OCI-LY3 (cell line): ENCODE results near the gene LIG1.

Source experiments
- H2AFZ ChIP-seq: fragments of 200-600, 300-600 bp; shearing (Covaris generic); 2 replicates; pipeline ENCODE4 v1.6.0; 2014; ENCODE audit warnings: antibody characterized with exemption, low read depth, low read length
- H3K27ac ChIP-seq: fragments of 200-600, 300-600 bp; sonication (generic); 2 replicates; pipeline ENCODE4 v1.5.1; 2014; ENCODE audit warnings: mild to moderate bottlenecking, low read length, moderate library complexity, mixed read lengths
- H3K27me3 ChIP-seq: fragments of 200-600, 300-600 bp; sonication (generic); 2 replicates; pipeline ENCODE4 v1.6.1; 2014; ENCODE audit warnings: low read depth, low read length, mixed read lengths
- H3K36me3 ChIP-seq: fragments of 200-600, 300-600 bp; sonication (generic); replicated peaks from 2 replicates; pipeline ENCODE3; 2014; ENCODE audit warnings: low read depth, low read length, mixed read lengths
- H3K4me1 ChIP-seq: fragments of 300-600, 200-600 bp; sonication (generic); 2 replicates; pipeline ENCODE4 v1.6.1; 2014; ENCODE audit warnings: low read length, mixed read lengths
- H3K4me2 ChIP-seq: fragments of 200-600, 300-600 bp; sonication (generic); 2 replicates; pipeline ENCODE4 v1.6.1; 2014; ENCODE audit warnings: low read length, mixed read lengths
- H3K4me3 ChIP-seq: fragments of 300-600, 200-600 bp; sonication (generic); 2 replicates; pipeline ENCODE4 v1.5.1; 2014; ENCODE audit warnings: antibody characterized with exemption, mild to moderate bottlenecking, low read length, moderate library complexity
- H3K79me2 ChIP-seq: fragments of 300-600, 200-600 bp; shearing (Covaris generic); 2 replicates; pipeline ENCODE4 v1.6.1; 2014; ENCODE audit warnings: mild to moderate bottlenecking, low read length, mixed read lengths
- H3K9ac ChIP-seq: fragments of 300-600, 200-600 bp; shearing (Covaris generic); 2 replicates; pipeline ENCODE4 v1.6.0; 2014; ENCODE audit warnings: mild to moderate bottlenecking, low read length, moderate library complexity
- H3K9me3 ChIP-seq: fragments of 200-600, 300-600 bp; shearing (Covaris generic); 2 replicates; pipeline ENCODE4 v1.6.1; 2014; ENCODE audit warnings: low read length, mixed read lengths; ENCODE audit not compliant: insufficient read depth
- H4K20me1 ChIP-seq: fragments of 200-600, 300-600 bp; sonication (generic); 2 replicates; pipeline ENCODE4 v1.6.1; 2016; ENCODE audit warnings: low read length, mixed read lengths; ENCODE audit not compliant: insufficient read depth
- CTCF ChIP-seq: fragments of 200-600, 300-600 bp; sonication (generic); IDR thresholded peaks from 2 replicates; pipeline ENCODE4 v1.5.1; 2014; ENCODE audit warnings: antibody characterized with exemption, low read length, low read depth
- EZH2phosphoT487 ChIP-seq: fragments of 200-600 bp; shearing (Covaris generic); IDR thresholded peaks from 2 replicates; pipeline ENCODE4 v1.6.1; 2018; ENCODE audit warnings: antibody characterized with exemption, mixed run types, low read depth

Gene LIG1

DNA sequence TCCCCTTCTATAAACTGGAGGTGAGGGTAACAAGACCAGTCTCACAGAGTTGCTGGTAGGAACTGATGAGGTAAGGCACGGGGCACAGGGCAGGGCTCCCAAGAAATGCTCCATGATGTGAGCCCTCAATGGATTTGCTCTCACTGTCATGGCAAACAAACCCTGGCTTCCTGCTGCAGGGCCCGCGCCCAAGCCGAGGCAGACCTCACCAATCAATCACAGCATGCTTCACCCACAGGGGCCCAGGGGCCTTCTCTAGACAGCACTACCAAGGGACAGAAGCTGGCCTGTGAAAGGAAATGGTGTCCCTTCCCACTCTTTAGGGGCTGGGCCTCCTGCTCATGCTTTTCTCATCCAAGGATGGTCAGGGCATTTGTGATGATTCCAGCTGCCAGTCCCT, 33.6 kb downstream of the LIG1 start:
- no peak overlapping the region for H2AFZ ChIP-seq
- no peak overlapping the region for H3K4me3 ChIP-seq
- no peak overlapping the region for H3K9ac ChIP-seq
- H3K4me1 ChIP-seq: no peaks in the 10 kb centered on the region
- TF ChIP-seq CTCF (no peak), EZH2phosphoT487 (no peak)
- no peak overlapping the region for H3K4me2 ChIP-seq
- no peaks in the 10 kb centered on the region for H3K27me3 ChIP-seq
- no peaks in the 10 kb centered on the region for H3K79me2 ChIP-seq
- no peaks in the 10 kb centered on the region for H4K20me1 ChIP-seq
- H3K9me3 ChIP-seq: no peaks in the 10 kb centered on the region
- H3K36me3 ChIP-seq: peaks cover 18% of the 10 kb centered on the region
- H3K27ac ChIP-seq: no peak overlapping the region

GRCh38 chr19:48135411-48135810, 34.7 kb downstream of the LIG1 start:
- Histone ChIP-seq H3K79me2 (no peaks in the 10 kb centered on the region), H3K4me2 (no peak overlapping the region), H3K27ac (no peak overlapping the region), H3K9me3 (no peaks in the 10 kb centered on the region), H2AFZ (no peak overlapping the region), H3K4me1 (no peaks in the 10 kb centered on the region), H3K27me3 (no peaks in the 10 kb centered on the region), H4K20me1 (no peaks in the 10 kb centered on the region), H3K36me3 (peaks cover 27% of the 10 kb centered on the region), H3K9ac (no peak overlapping the region), H3K4me3 (no peak overlapping the region)
- TF ChIP-seq EZH2phosphoT487 (no peak), CTCF (no peak)

DNA sequence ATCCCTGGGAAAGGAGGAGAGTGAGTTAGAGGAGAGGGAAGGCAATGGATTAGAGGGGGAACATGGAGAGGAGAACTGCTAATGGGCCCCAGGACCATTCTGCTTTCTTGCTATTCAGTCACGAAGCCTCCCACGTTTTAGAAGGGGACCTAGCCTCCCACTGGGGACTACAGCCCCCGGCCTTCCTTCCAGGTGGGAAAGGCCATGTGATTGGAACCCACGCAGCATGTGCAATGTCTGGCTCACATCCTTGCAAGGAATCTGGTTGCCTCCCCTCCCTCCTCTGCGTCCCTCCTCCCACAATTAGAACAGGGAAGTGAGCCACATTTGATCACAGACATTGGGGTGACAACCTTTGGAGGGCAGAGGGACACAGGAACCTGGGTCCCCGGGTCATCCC, 37.0 kb downstream of the LIG1 start:
- Histone ChIP-seq H3K27ac (no peak overlapping the region), H3K4me3 (no peak overlapping the region), H4K20me1 (no peaks in the 10 kb centered on the region), H3K9me3 (no peaks in the 10 kb centered on the region), H3K79me2 (no peaks in the 10 kb centered on the region), H3K27me3 (no peaks in the 10 kb centered on the region), H2AFZ (no peak overlapping the region), H3K4me2 (no peak overlapping the region), H3K4me1 (no peaks in the 10 kb centered on the region), H3K9ac (no peak overlapping the region), H3K36me3 (peaks cover 37% of the 10 kb centered on the region)
- TF ChIP-seq CTCF: no peak
- no peak for TF ChIP-seq EZH2phosphoT487

DNA sequence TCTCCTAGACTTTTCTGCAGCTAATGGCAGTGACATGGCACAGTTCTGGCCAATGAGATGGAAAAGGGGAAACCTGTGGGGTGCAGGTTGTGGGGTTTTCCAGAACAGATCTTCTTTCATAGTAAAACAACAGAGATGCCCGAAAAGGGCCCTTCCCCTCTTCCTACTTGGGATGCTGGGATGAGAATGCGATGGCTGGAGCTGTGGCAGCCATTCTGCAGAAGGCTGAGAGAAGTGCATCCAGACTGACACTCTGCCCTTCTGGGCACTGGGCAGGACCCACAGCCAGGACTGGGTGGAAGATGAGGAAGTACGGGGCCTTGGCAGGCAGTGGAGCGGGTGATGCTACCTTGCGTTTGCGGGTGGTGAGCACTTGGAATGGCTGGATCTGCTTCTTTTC, 42.6 kb downstream of the LIG1 start:
- no peak for TF ChIP-seq CTCF
- TF ChIP-seq EZH2phosphoT487: no peak
- H3K79me2 ChIP-seq: no peaks in the 10 kb centered on the region
- peaks cover 61% of the 10 kb centered on the region for H3K36me3 ChIP-seq

More for the DNA sequence above, 42.6 kb downstream of the LIG1 start:
- H3K27me3 ChIP-seq: no peaks in the 10 kb centered on the region
- H3K4me1 ChIP-seq: peaks cover 3% of the 10 kb centered on the region
- H4K20me1 ChIP-seq: no peaks in the 10 kb centered on the region
- no peak overlapping the region for H2AFZ ChIP-seq
- H3K4me3 ChIP-seq: no peak overlapping the region
- H3K9me3 ChIP-seq: no peaks in the 10 kb centered on the region
- no peak overlapping the region for H3K9ac ChIP-seq
- H3K4me2 ChIP-seq: no peak overlapping the region
- H3K27ac ChIP-seq: no peak overlapping the region
